Measurements from ENCODE around the gene ATP1A4. TPM values are rescaled to one million over a fixed set of nuclear protein-coding genes. Genes with fewer than 3 reads are reported as not detected.

The ATP1A4 gene
- total RNA-seq, 2 experiments from 2014 or later, result not detected

- no peak for DNase-seq
- POLR2A ChIA-PET, result no interaction called here
- CTCF ChIA-PET, result interaction anchor here (1.0 to 1.1 kb wide), 2 partner anchors 10 to 36 kb away, joined by 3 read pairs; no protein-coding TSS in a partner anchor
- Mint-ChIP-seq H3K9me3 (ENCODE audit: insufficient read depth) (no peaks in the 10 kb centered on the region), H3K27ac (no peak overlapping the region), H3K4me3 (no peak overlapping the region), H3K4me1 (ENCODE audit: low read depth) (no peaks in the 10 kb centered on the region), H3K27me3 (ENCODE audit: low read depth) (peaks cover 16% of the 10 kb centered on the region), H3K36me3 (ENCODE audit: low read depth) (no peaks in the 10 kb centered on the region)
- no peak for ATAC-seq
Observed at GRCh38 chr1:160114085-160114484, 37.3 kb upstream of the ATP1A4 start.

GRCh38 chr1:160115545-160116282, 35.7 kb upstream of the ATP1A4 start, which contains the start of gene ATP1A2:
TSS of gene ATP1A2 (plus strand) at chr1:160115759. CDS start at chr1:160115862, 103 bp downstream.
- Mint-ChIP-seq H3K36me3 (ENCODE audit: low read depth) (no peaks in the 10 kb centered on the region), H3K27ac (no peak within 1 kb of the TSS), H3K4me3 (no peak within 1 kb of the TSS), H3K27me3 (ENCODE audit: low read depth) (peaks cover 16% of the 10 kb centered on the region), H3K4me1 (ENCODE audit: low read depth) (no peaks in the 10 kb centered on the region), H3K9me3 (ENCODE audit: insufficient read depth) (no peaks in the 10 kb centered on the region)
- POLR2A ChIA-PET, result no interaction called here
- CTCF ChIA-PET, result no interaction called here
- ATAC-seq (no peak), DNase-seq (no peak)

- Mint-ChIP-seq H3K27me3 (ENCODE audit: low read depth) (peaks cover 16% of the 10 kb centered on the region), H3K27ac (no peak overlapping the region), H3K9me3 (ENCODE audit: insufficient read depth) (no peaks in the 10 kb centered on the region), H3K36me3 (ENCODE audit: low read depth) (no peaks in the 10 kb centered on the region), H3K4me1 (ENCODE audit: low read depth) (no peaks in the 10 kb centered on the region), H3K4me3 (no peak overlapping the region)
- ChIA-PET CTCF (interaction anchor here (0.8 kb wide), 1 partner anchor 15 kb away, joined by 3 read pairs; no protein-coding TSS in a partner anchor), POLR2A (interaction anchor here (0.6 kb wide), 1 partner anchor 19 kb away, joined by 3 read pairs; no protein-coding TSS in a partner anchor)
- no peak for DNase-seq
- no peak for ATAC-seq
Observed at GRCh38 chr1:160116283-160117147, 34.9 kb upstream of the ATP1A4 start.

- Mint-ChIP-seq H3K4me1 (ENCODE audit: low read depth) (no peaks in the 10 kb centered on the region), H3K4me3 (no peak overlapping the region), H3K9me3 (ENCODE audit: insufficient read depth) (no peaks in the 10 kb centered on the region), H3K36me3 (ENCODE audit: low read depth) (no peaks in the 10 kb centered on the region), H3K27ac (no peak overlapping the region), H3K27me3 (ENCODE audit: low read depth) (peaks cover 16% of the 10 kb centered on the region)
- CTCF ChIA-PET, result interaction anchor here (0.8 to 1.2 kb wide), 2 partner anchors 16 to 129 kb away, joined by 3 to 4 read pairs; no protein-coding TSS in a partner anchor
- POLR2A ChIA-PET, result no interaction called here
- no peak for ATAC-seq
- no peak for DNase-seq
Observed at GRCh38 chr1:160117300-160117699, 34.1 kb upstream of the ATP1A4 start.

- Mint-ChIP-seq H3K36me3 (ENCODE audit: low read depth) (no peaks in the 10 kb centered on the region), H3K27ac (no peak overlapping the region), H3K9me3 (ENCODE audit: insufficient read depth) (no peaks in the 10 kb centered on the region), H3K27me3 (ENCODE audit: low read depth) (peaks cover 16% of the 10 kb centered on the region), H3K4me1 (ENCODE audit: low read depth) (no peaks in the 10 kb centered on the region), H3K4me3 (no peak overlapping the region)
- ATAC-seq (no peak), DNase-seq (no peak)
- ChIA-PET POLR2A (no interaction called here), CTCF (interaction anchor here (1.0 to 1.2 kb wide), 3 partner anchors 17 to 128 kb away, joined by 3 to 5 read pairs (median 4); no protein-coding TSS in a partner anchor)
Observed at GRCh38 chr1:160117709-160118183, 33.7 kb upstream of the ATP1A4 start.

GRCh38 chr1:160118928-160119327, 32.5 kb upstream of the ATP1A4 start:
- ATAC-seq (no peak), DNase-seq (no peak)
- CTCF ChIA-PET, result interaction anchor here (1.0 to 1.2 kb wide), 2 partner anchors 18 to 33 kb away, joined by 3 to 5 read pairs; no protein-coding TSS in a partner anchor
- POLR2A ChIA-PET, result no interaction called here
- Mint-ChIP-seq H3K36me3 (ENCODE audit: low read depth) (no peaks in the 10 kb centered on the region), H3K9me3 (ENCODE audit: insufficient read depth) (no peaks in the 10 kb centered on the region), H3K4me3 (no peak overlapping the region), H3K27ac (no peak overlapping the region), H3K27me3 (ENCODE audit: low read depth) (peaks cover 16% of the 10 kb centered on the region), H3K4me1 (ENCODE audit: low read depth) (no peaks in the 10 kb centered on the region)

GRCh38 chr1:160120797-160121196, 30.6 kb upstream of the ATP1A4 start:
- Mint-ChIP-seq H3K4me1 (ENCODE audit: low read depth) (no peaks in the 10 kb centered on the region), H3K9me3 (ENCODE audit: insufficient read depth) (no peaks in the 10 kb centered on the region), H3K27ac (no peak overlapping the region), H3K4me3 (no peak overlapping the region), H3K27me3 (ENCODE audit: low read depth) (peaks cover 11% of the 10 kb centered on the region), H3K36me3 (ENCODE audit: low read depth) (no peaks in the 10 kb centered on the region)
- POLR2A ChIA-PET, result no interaction called here
- no peak for ATAC-seq
- CTCF ChIA-PET, result interaction anchor here (0.5 kb wide), 1 partner anchor 181 kb away, joined by 3 read pairs; no protein-coding TSS in a partner anchor
- no peak for DNase-seq

GRCh38 chr1:160121388-160121787, 30.0 kb upstream of the ATP1A4 start:
- Mint-ChIP-seq H3K4me1 (ENCODE audit: low read depth) (no peaks in the 10 kb centered on the region), H3K36me3 (ENCODE audit: low read depth) (no peaks in the 10 kb centered on the region), H3K9me3 (ENCODE audit: insufficient read depth) (no peaks in the 10 kb centered on the region), H3K4me3 (no peak overlapping the region), H3K27ac (no peak overlapping the region), H3K27me3 (ENCODE audit: low read depth) (peaks cover 11% of the 10 kb centered on the region)
- no peak for DNase-seq
- ATAC-seq, result no peak
- CTCF ChIA-PET, result interaction anchor here (0.5 to 1.8 kb wide), 2 partner anchors 42 to 181 kb away, joined by 3 to 6 read pairs; no protein-coding TSS in a partner anchor
- POLR2A ChIA-PET, result no interaction called here

GRCh38 chr1:160122978-160123495, 28.4 kb upstream of the ATP1A4 start:
- Mint-ChIP-seq H3K27ac (no peak overlapping the region), H3K9me3 (ENCODE audit: insufficient read depth) (no peaks in the 10 kb centered on the region), H3K27me3 (ENCODE audit: low read depth) (peaks cover 6% of the 10 kb centered on the region), H3K4me1 (ENCODE audit: low read depth) (no peaks in the 10 kb centered on the region), H3K4me3 (no peak overlapping the region), H3K36me3 (ENCODE audit: low read depth) (no peaks in the 10 kb centered on the region)
- no peak for ATAC-seq
- ChIA-PET CTCF (interaction anchor here (1.8 kb wide), 1 partner anchor 44 kb away, joined by 6 read pairs; no protein-coding TSS in a partner anchor), POLR2A (no interaction called here)
- no peak for DNase-seq

GRCh38 chr1:160123726-160124125, 27.7 kb upstream of the ATP1A4 start:
- no peak overlapping the region for H3K4me3 Mint-ChIP-seq
- CTCF ChIA-PET, result interaction anchor here (0.6 to 0.9 kb wide), 2 partner anchors 22 to 127 kb away, joined by 3 read pairs; no protein-coding TSS in a partner anchor
- no peaks in the 10 kb centered on the region for H3K9me3 Mint-ChIP-seq (ENCODE audit: insufficient read depth)
- H3K4me1 Mint-ChIP-seq (ENCODE audit: low read depth), result no peaks in the 10 kb centered on the region
- no peak for DNase-seq
- no peaks in the 10 kb centered on the region for H3K36me3 Mint-ChIP-seq (ENCODE audit: low read depth)
- POLR2A ChIA-PET, result no interaction called here
- ATAC-seq, result no peak
- no peak overlapping the region for H3K27ac Mint-ChIP-seq
- no peaks in the 10 kb centered on the region for H3K27me3 Mint-ChIP-seq (ENCODE audit: low read depth)

- no peak for DNase-seq
- no peak overlapping the region for H3K4me3 Mint-ChIP-seq
- H3K4me1 Mint-ChIP-seq (ENCODE audit: low read depth), result no peaks in the 10 kb centered on the region
- H3K9me3 Mint-ChIP-seq (ENCODE audit: insufficient read depth), result no peaks in the 10 kb centered on the region
- no peak for ATAC-seq
- H3K36me3 Mint-ChIP-seq (ENCODE audit: low read depth), result no peaks in the 10 kb centered on the region
- ChIA-PET CTCF (no interaction called here), POLR2A (no interaction called here)
- H3K27me3 Mint-ChIP-seq (ENCODE audit: low read depth), result peaks cover 2% of the 10 kb centered on the region
- no peak overlapping the region for H3K27ac Mint-ChIP-seq
Observed at GRCh38 chr1:160124705-160125478, 26.5 kb upstream of the ATP1A4 start.
